Esophagus muscularis mucosa (tissue), 4 donors: ENCODE results near the gene LSM8.

Source experiments
- EP300 ChIP-seq: sonication (generic); formaldehyde crosslinking; IDR thresholded peaks from one replicate; pipeline ENCODE4 v1.6.1; 2017; ENCODE audit warnings: antibody characterized with exemption
- POLR2A ChIP-seq: fragments of 450-650 bp; IDR thresholded peaks from one replicate; pipeline ENCODE4 v1.6.1; 2017; ENCODE audit warnings: antibody characterized with exemption, moderate library complexity, mild to moderate bottlenecking, low read depth
- POLR2AphosphoS5 ChIP-seq, 2 donors: sonication (generic); formaldehyde crosslinking; IDR thresholded peaks; one replicate each; pipeline ENCODE4 v1.6.1; 2017; ENCODE audit warnings: antibody characterized with exemption in 2 of 2
- TF ChIP-seq, protein P1 (sequence below), 3 experiments: fragments of 200-600 bp in 2 of 3; fragments of 450-650 bp in 1 of 3; sonication (generic) in 2 of 3; IDR thresholded peaks; one replicate each; pipeline ENCODE4 v1.5.1; 2017 to 2019; ENCODE audit warnings: antibody characterized with exemption in 3 of 3, mild to moderate bottlenecking in 2 of 3, moderate library complexity in 1 of 3

DNA sequence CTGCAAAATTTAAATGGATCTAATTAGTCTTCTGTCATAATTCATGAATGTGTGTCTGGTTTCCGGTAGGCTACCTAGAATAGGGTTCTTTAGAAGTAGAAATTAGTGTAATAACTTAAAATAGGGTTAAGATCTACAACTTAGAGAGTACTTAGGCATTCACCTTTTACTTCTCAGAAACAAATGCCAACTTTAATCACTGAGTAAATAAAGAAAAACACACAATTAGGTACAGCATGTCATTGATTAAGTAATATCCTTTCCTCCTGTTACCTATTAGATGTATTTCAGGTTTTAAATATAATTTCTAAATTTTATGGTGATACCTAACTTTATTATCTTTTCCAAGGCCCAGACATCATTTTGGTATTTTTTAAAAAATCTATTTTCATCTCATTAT lies 49.8 kb downstream of the LSM8 start:
- TF ChIP-seq, protein P1, sequence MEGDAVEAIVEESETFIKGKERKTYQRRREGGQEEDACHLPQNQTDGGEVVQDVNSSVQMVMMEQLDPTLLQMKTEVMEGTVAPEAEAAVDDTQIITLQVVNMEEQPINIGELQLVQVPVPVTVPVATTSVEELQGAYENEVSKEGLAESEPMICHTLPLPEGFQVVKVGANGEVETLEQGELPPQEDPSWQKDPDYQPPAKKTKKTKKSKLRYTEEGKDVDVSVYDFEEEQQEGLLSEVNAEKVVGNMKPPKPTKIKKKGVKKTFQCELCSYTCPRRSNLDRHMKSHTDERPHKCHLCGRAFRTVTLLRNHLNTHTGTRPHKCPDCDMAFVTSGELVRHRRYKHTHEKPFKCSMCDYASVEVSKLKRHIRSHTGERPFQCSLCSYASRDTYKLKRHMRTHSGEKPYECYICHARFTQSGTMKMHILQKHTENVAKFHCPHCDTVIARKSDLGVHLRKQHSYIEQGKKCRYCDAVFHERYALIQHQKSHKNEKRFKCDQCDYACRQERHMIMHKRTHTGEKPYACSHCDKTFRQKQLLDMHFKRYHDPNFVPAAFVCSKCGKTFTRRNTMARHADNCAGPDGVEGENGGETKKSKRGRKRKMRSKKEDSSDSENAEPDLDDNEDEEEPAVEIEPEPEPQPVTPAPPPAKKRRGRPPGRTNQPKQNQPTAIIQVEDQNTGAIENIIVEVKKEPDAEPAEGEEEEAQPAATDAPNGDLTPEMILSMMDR (IDR thresholded peaks at IDR 0.05), result no peak
- TF ChIP-seq POLR2AphosphoS5 (IDR thresholded peaks at IDR 0.05), result no peak
- no peak for TF ChIP-seq POLR2A
- no peak for TF ChIP-seq EP300
